Measurements from ENCODE around the gene BRIX1.

BRIX1 gene

GRCh38 chr5:34915139-34915855 lies at the start of gene BRIX1, which contains the start of gene RAD1:
Gene BRIX1 (plus strand): TSS chr5:34915711. CDS start chr5:34915739, 28 bp downstream.
Gene RAD1 (minus strand): TSS chr5:34915504. CDS start chr5:34914892, 612 bp downstream.
- DNase-seq = peak; percentile 97

- no peak for DNase-seq
Observed at GRCh38 chr5:34866989-34867471, 48.5 kb upstream of the BRIX1 start.

GRCh38 chr5:34867660-34868059 lies 47.9 kb upstream of the BRIX1 start:
- DNase-seq = no peak

- no peak for DNase-seq
Observed at GRCh38 chr5:34868791-34869190, 46.7 kb upstream of the BRIX1 start.

GRCh38 chr5:34869256-34869655 lies 46.3 kb upstream of the BRIX1 start:
- DNase-seq = no peak

GRCh38 chr5:34870382-34870781 lies 45.1 kb upstream of the BRIX1 start:
- no peak for DNase-seq

- DNase-seq = no peak
Observed at GRCh38 chr5:34876275-34876674, 39.2 kb upstream of the BRIX1 start.

- no peak for DNase-seq
Observed at GRCh38 chr5:34881246-34881645, 34.3 kb upstream of the BRIX1 start.

- no peak for DNase-seq
Observed at GRCh38 chr5:34886392-34887119, 29.0 kb upstream of the BRIX1 start.

GRCh38 chr5:34889394-34889793 lies 26.1 kb upstream of the BRIX1 start:
- no peak for DNase-seq

GRCh38 chr5:34891981-34892380 lies 23.5 kb upstream of the BRIX1 start:
- DNase-seq = peak; percentile 77

GRCh38 chr5:34892414-34892813 lies 23.1 kb upstream of the BRIX1 start:
- no peak for DNase-seq

- DNase-seq = no peak
Observed at GRCh38 chr5:34894716-34895115, 20.8 kb upstream of the BRIX1 start.

- DNase-seq = no peak
Observed at GRCh38 chr5:34895641-34896419, 19.7 kb upstream of the BRIX1 start.

- DNase-seq = no peak
Observed at GRCh38 chr5:34897646-34898045, 17.9 kb upstream of the BRIX1 start.

GRCh38 chr5:34898258-34898895 lies 17.1 kb upstream of the BRIX1 start:
- DNase-seq = peak; percentile 77

GRCh38 chr5:34899066-34899465 lies 16.4 kb upstream of the BRIX1 start:
- no peak for DNase-seq

GRCh38 chr5:34900652-34901051 lies 14.9 kb upstream of the BRIX1 start:
- no peak for DNase-seq

- DNase-seq = no peak
Observed at GRCh38 chr5:34903260-34903659, 12.3 kb upstream of the BRIX1 start.

GRCh38 chr5:34905564-34905963 lies 9.9 kb upstream of the BRIX1 start:
- DNase-seq = no peak

GRCh38 chr5:34913072-34913471 lies 2.4 kb upstream of the BRIX1 start:
- no peak for DNase-seq

- peak; percentile 47 for DNase-seq
Observed at GRCh38 chr5:34914671-34915138, 806 bp upstream of the BRIX1 start.

- no peak for DNase-seq
Observed at GRCh38 chr5:34915856-34916192, 313 bp downstream of the BRIX1 start.

Measured in left hindlimb (tissue), 1 donor.